OCI-LY1 (cell line): ENCODE measurements around the gene RCAN3.
"Not testable (repeated sequence)": the region's sequence is repeated elsewhere in the genome, so short reads cannot be mapped to it uniquely, and the experiment has no call there.

ENCODE experiments used
- H2AFZ ChIP-seq: fragments of 200-600 bp; sonication (generic), shearing (Covaris generic); 2 replicates; pipeline ENCODE4 v1.6.0; 2014; ENCODE audit warnings: antibody characterized with exemption, mild to moderate bottlenecking, low read length
- H3F3A ChIP-seq: fragments of 200-600 bp; sonication (generic), shearing (Covaris generic); 2 replicates; pipeline ENCODE4 v1.6.0; 2014; ENCODE audit warnings: mild to moderate bottlenecking, antibody characterized with exemption, low read length, moderate library complexity; ENCODE audit not compliant: insufficient read depth
- H3K27ac ChIP-seq: fragments of 200-600 bp; sonication (generic); 2 replicates; pipeline ENCODE4 v1.5.1; 2014; ENCODE audit warnings: low read length, mixed run types, mild to moderate bottlenecking, low read depth; ENCODE audit not compliant: poor library complexity, severe bottlenecking
- H3K27me3 ChIP-seq: fragments of 200-600 bp; sonication (generic); 2 replicates; pipeline ENCODE4 v1.6.0; 2014; ENCODE audit warnings: antibody characterized with exemption, mild to moderate bottlenecking, low read length, moderate library complexity; ENCODE audit not compliant: insufficient read depth
- H3K36me3 ChIP-seq: fragments of 200-600 bp; sonication (generic); 2 replicates; pipeline ENCODE4 v1.6.1; 2014; ENCODE audit warnings: mild to moderate bottlenecking, antibody characterized with exemption, low read length, moderate library complexity, mixed read lengths; ENCODE audit not compliant: insufficient read depth
- H3K4me1 ChIP-seq: fragments of 200-600 bp; sonication (generic); 2 replicates; pipeline ENCODE4 v1.5.1; 2014; ENCODE audit warnings: mild to moderate bottlenecking, low read length, moderate library complexity; ENCODE audit not compliant: insufficient read depth, severe bottlenecking
- H3K4me2 ChIP-seq: fragments of 200-600 bp; sonication (generic), shearing (Covaris generic); 2 replicates; pipeline ENCODE4 v1.6.1; 2014; ENCODE audit warnings: low read length
- H3K4me3 ChIP-seq: fragments of 200-600 bp; sonication (generic); 2 replicates; pipeline ENCODE4 v1.5.1; 2014; ENCODE audit warnings: low read length, low read depth, mild to moderate bottlenecking, mixed read lengths; ENCODE audit not compliant: poor library complexity, severe bottlenecking
- H3K79me2 ChIP-seq: fragments of 200-600 bp; shearing (Covaris generic); 2 replicates; pipeline ENCODE4 v1.6.1; 2016; ENCODE audit warnings: mixed run types, low read length, mixed read lengths; ENCODE audit not compliant: insufficient read depth
- H3K9ac ChIP-seq: fragments of 200-600 bp; sonication (generic), shearing (Covaris generic); 2 replicates; pipeline ENCODE4 v1.6.1; 2014; ENCODE audit warnings: mild to moderate bottlenecking, low read length, mixed read lengths
- H3K9me2 ChIP-seq: fragments of 200-600 bp; sonication (generic), shearing (Covaris generic); 2 replicates; pipeline ENCODE4 v1.6.1; 2014; ENCODE audit warnings: low read depth, mild to moderate bottlenecking, low read length, mixed read lengths
- H3K9me3 ChIP-seq: fragments of 200-600 bp; shearing (Covaris generic); 2 replicates; pipeline ENCODE4 v1.6.1; 2014; ENCODE audit warnings: low read length, mixed read lengths
- H4K20me1 ChIP-seq: fragments of 200-600 bp; sonication (generic), shearing (Covaris generic); 2 replicates; pipeline ENCODE4 v1.6.0; 2016; ENCODE audit warnings: mild to moderate bottlenecking, low read length; ENCODE audit not compliant: insufficient read depth
- CTCF ChIP-seq: fragments of 200-600 bp; sonication (generic), shearing (Covaris generic); IDR thresholded peaks from 2 replicates; pipeline ENCODE4 v1.5.1; 2017; ENCODE audit warnings: mild to moderate bottlenecking, antibody characterized with exemption, low read length, moderate library complexity, mixed read lengths
- EZH2 ChIP-seq: fragments of 200-600 bp; sonication (generic), shearing (Covaris generic); IDR thresholded peaks from 2 replicates; pipeline ENCODE4 v1.8.0; 2017; ENCODE audit warnings: borderline replicate concordance, mixed run types, mild to moderate bottlenecking, antibody characterized with exemption, low read length, moderate library complexity, mixed read lengths

RCAN3 gene

GRCh38 chr1:24508911-24509310, 6.3 kb downstream of the RCAN3 start:
- no peaks in the 10 kb centered on the region for H3K79me2 ChIP-seq
- no peak overlapping the region for H3K4me2 ChIP-seq
- H3K4me3 ChIP-seq: no peak overlapping the region
- no peak overlapping the region for H3K9ac ChIP-seq
- H3K9me3 ChIP-seq: no peaks in the 10 kb centered on the region
- H3K27ac ChIP-seq: no peak overlapping the region
- no peaks in the 10 kb centered on the region for H3K9me2 ChIP-seq
- peaks cover 5% of the 10 kb centered on the region for H3K4me1 ChIP-seq
- H2AFZ ChIP-seq: no peak overlapping the region
- no peak for TF ChIP-seq EZH2
- no peak for TF ChIP-seq CTCF
- H3F3A ChIP-seq: no peaks in the 10 kb centered on the region
- H4K20me1 ChIP-seq: no peaks in the 10 kb centered on the region
- H3K27me3 ChIP-seq: no peaks in the 10 kb centered on the region
- H3K36me3 ChIP-seq: no peaks in the 10 kb centered on the region; the same call in 1 of the 2 replicates

- Histone ChIP-seq H3K4me1 (no peaks in the 10 kb centered on the region), H3K9ac (no peak overlapping the region), H3F3A (no peaks in the 10 kb centered on the region), H3K36me3 (no peaks in the 10 kb centered on the region; the same call in 1 of the 2 replicates), H3K4me2 (no peak overlapping the region), H3K9me2 (no peaks in the 10 kb centered on the region), H3K9me3 (no peaks in the 10 kb centered on the region), H3K27ac (no peak overlapping the region), H3K79me2 (no peaks in the 10 kb centered on the region), H4K20me1 (no peaks in the 10 kb centered on the region), H3K27me3 (no peaks in the 10 kb centered on the region), H2AFZ (no peak overlapping the region), H3K4me3 (no peak overlapping the region)
- no peak for TF ChIP-seq CTCF
- no peak for TF ChIP-seq EZH2
Observed at GRCh38 chr1:24513706-24514105, 11.1 kb downstream of the RCAN3 start.

GRCh38 chr1:24514946-24515345, 12.3 kb downstream of the RCAN3 start:
- no peak for TF ChIP-seq CTCF
- no peak for TF ChIP-seq EZH2
- Histone ChIP-seq H3K4me1 (no peaks in the 10 kb centered on the region), H3F3A (no peaks in the 10 kb centered on the region), H3K27me3 (no peaks in the 10 kb centered on the region), H2AFZ (no peak overlapping the region), H3K79me2 (no peaks in the 10 kb centered on the region), H3K4me3 (no peak overlapping the region), H3K9ac (no peak overlapping the region), H3K27ac (no peak overlapping the region), H4K20me1 (no peaks in the 10 kb centered on the region), H3K4me2 (no peak overlapping the region), H3K9me3 (no peaks in the 10 kb centered on the region), H3K9me2 (no peaks in the 10 kb centered on the region), H3K36me3 (no peaks in the 10 kb centered on the region; the same call in 1 of the 2 replicates)

GRCh38 chr1:24515671-24516209, 13.1 kb downstream of the RCAN3 start:
- H3K9me3 ChIP-seq, H2AFZ ChIP-seq, H3K27me3 ChIP-seq, H3K79me2 ChIP-seq, H3K4me2 ChIP-seq, H4K20me1 ChIP-seq, H3K9me2 ChIP-seq, H3K4me1 ChIP-seq, H3K27ac ChIP-seq, H3F3A ChIP-seq, H3K9ac ChIP-seq, H3K36me3 ChIP-seq, H3K4me3 ChIP-seq: not testable (repeated sequence)
